Nephron progenitor cell (in vitro differentiated cells): ENCODE data around the gene RPS6KL1.
A peak's percentile ranks its signal among the peaks of the same experiment; 100 is the strongest.

ENCODE experiments used
- DNase-seq: peaks from one replicate; pipeline ENCODE4 v3.0.0; 2021
- H3K27ac Mint-ChIP-seq: 2 replicates; pipeline ENCODE4 v1.8.0; 2021; ENCODE audit warnings: mild to moderate bottlenecking, moderate library complexity, mixed read lengths
- H3K27me3 Mint-ChIP-seq: 2 replicates; pipeline ENCODE4 v1.8.0; 2021; ENCODE audit warnings: mild to moderate bottlenecking, low read depth, mixed read lengths; ENCODE audit not compliant: poor library complexity
- H3K36me3 Mint-ChIP-seq: 2 replicates; pipeline ENCODE4 v1.8.0; 2021; ENCODE audit warnings: low read depth, mixed read lengths
- H3K4me1 Mint-ChIP-seq: 2 replicates; pipeline ENCODE4 v1.8.0; 2021; ENCODE audit warnings: mixed read lengths
- H3K4me3 Mint-ChIP-seq: 2 replicates; pipeline ENCODE4 v1.8.0; 2021; ENCODE audit warnings: mild to moderate bottlenecking, moderate library complexity, mixed read lengths
- H3K9me3 Mint-ChIP-seq: 2 replicates; pipeline ENCODE4 v1.8.0; 2021; ENCODE audit warnings: mild to moderate bottlenecking, moderate library complexity, mixed read lengths
- CTCF ChIP-seq: fragments of 200-600 bp; sonication (generic); IDR thresholded peaks from 2 replicates; pipeline ENCODE4 v1.5.0; 2021; ENCODE audit warnings: antibody characterized with exemption

The RPS6KL1 gene

GRCh38 chr14:74922752-74923401 lies at the start of gene RPS6KL1:
RPS6KL1 (minus strand) TSS chr14:74923260; CDS start chr14:74921541, 1,719 bp downstream.
- no peak for TF ChIP-seq CTCF
- peaks cover 57% of the 10 kb centered on the region for H3K27me3 Mint-ChIP-seq
- no peaks in the 10 kb centered on the region for H3K36me3 Mint-ChIP-seq
- peak within 1 kb of the TSS; percentile 87 for H3K4me3 Mint-ChIP-seq
- H3K9me3 Mint-ChIP-seq, result no peaks in the 10 kb centered on the region
- no peak within 1 kb of the TSS for H3K27ac Mint-ChIP-seq
- peak; percentile 88 for DNase-seq
- H3K4me1 Mint-ChIP-seq, result peaks cover 9% of the 10 kb centered on the region

GRCh38 chr14:74968811-74969210 lies 45.8 kb upstream of the RPS6KL1 start:
- Mint-ChIP-seq H3K4me3 (no peak overlapping the region), H3K27me3 (peaks cover 25% of the 10 kb centered on the region), H3K36me3 (peaks cover 5% of the 10 kb centered on the region), H3K9me3 (no peaks in the 10 kb centered on the region), H3K4me1 (peaks cover 36% of the 10 kb centered on the region), H3K27ac (no peak overlapping the region)
- TF ChIP-seq CTCF, result no peak
- DNase-seq, result no peak

GRCh38 chr14:74965486-74966153 lies 42.6 kb upstream of the RPS6KL1 start:
- no peak overlapping the region for H3K27ac Mint-ChIP-seq
- H3K9me3 Mint-ChIP-seq, result no peaks in the 10 kb centered on the region
- H3K27me3 Mint-ChIP-seq, result peaks cover 31% of the 10 kb centered on the region
- H3K36me3 Mint-ChIP-seq, result peaks cover 5% of the 10 kb centered on the region
- no peak for DNase-seq
- peaks cover 60% of the 10 kb centered on the region for H3K4me1 Mint-ChIP-seq
- no peak for TF ChIP-seq CTCF
- no peak overlapping the region for H3K4me3 Mint-ChIP-seq

- no peaks in the 10 kb centered on the region for H3K9me3 Mint-ChIP-seq
- peaks cover 64% of the 10 kb centered on the region for H3K4me1 Mint-ChIP-seq
These were observed 41.9 kb upstream of the RPS6KL1 start for GRCh38 chr14:74964787-74965485.

GRCh38 chr14:74963705-74964271 lies 40.7 kb upstream of the RPS6KL1 start:
- peak overlapping the region; percentile 83 for H3K27ac Mint-ChIP-seq
- no peak for DNase-seq
- peaks cover 73% of the 10 kb centered on the region for H3K4me1 Mint-ChIP-seq
- H3K9me3 Mint-ChIP-seq, result no peaks in the 10 kb centered on the region
- H3K36me3 Mint-ChIP-seq, result peaks cover 5% of the 10 kb centered on the region
- no peak for TF ChIP-seq CTCF
- H3K27me3 Mint-ChIP-seq, result peaks cover 39% of the 10 kb centered on the region
- peak overlapping the region; percentile 5 for H3K4me3 Mint-ChIP-seq

More at GRCh38 chr14:74964787-74965485, 41.9 kb upstream of the RPS6KL1 start:
- no peak for TF ChIP-seq CTCF
- Mint-ChIP-seq H3K27ac (no peak overlapping the region), H3K36me3 (peaks cover 5% of the 10 kb centered on the region), H3K4me3 (no peak overlapping the region), H3K27me3 (peaks cover 38% of the 10 kb centered on the region)
- no peak for DNase-seq
